ENCODE measurements around the gene ZNF646. TPM values are rescaled to one million over a fixed set of nuclear protein-coding genes. Genes with fewer than 3 reads are reported as not detected.

Gene ZNF646
- total RNA-seq, 4 donors from 2014 or later, result 12.0 to 26.7 (median 23.5) TPM

- WGBS, 2 donors (ENCODE audit: low coverage in 1 of 2), result 90% methylated on average over 12 of the region's 16 CpGs; no CpG with 5 or more reads in 1 of the 2 donors
- H3K36me3 ChIP-seq, result peaks cover 0 to 12% (median 8%) of the 10 kb centered on the region in 4 donors
- in situ Hi-C loops (cut with MboI; ENCODE audit: low pct_ligation_motif_present in 1 of 4, low pct_unique_long_range_greater_than_20kb in 1 of 4, low sequenced_read_pairs in 3 of 4), result no loop called here
Observed at GRCh38 chr16:31084584-31085302, 10.5 kb downstream of the ZNF646 start.

GRCh38 chr16:31085411-31085810 lies 11.2 kb downstream of the ZNF646 start:
- WGBS, 2 donors (ENCODE audit: low coverage in 1 of 2), result 81 to 82% methylated on average over 5 to 8 of the region's 8 CpGs
- Histone ChIP-seq H3K27ac (no peak overlapping the region), H3K4me3 (no peak overlapping the region), H3K9me3 (no peaks in the 10 kb centered on the region), H3K36me3 (peaks cover 0 to 6% (median 2%) of the 10 kb centered on the region in 4 donors), H3K4me1 (no peaks in the 10 kb centered on the region), H3K27me3 (no peaks in the 10 kb centered on the region)
- no peak for TF ChIP-seq POLR2AphosphoS5 (IDR thresholded peaks at IDR 0.05)
- no peak for TF ChIP-seq EP300 (IDR thresholded peaks at IDR 0.05; ENCODE audit: low read depth)
- no peak for TF ChIP-seq POLR2A (IDR thresholded peaks at IDR 0.05)
- no peak for TF ChIP-seq CTCF (IDR thresholded peaks at IDR 0.05)
- no peak for DNase-seq
- intact Hi-C loops (cut with DNase I; ENCODE audit: low total_unique reads), result no loop called here
- in situ Hi-C loops (cut with MboI; ENCODE audit: low pct_ligation_motif_present in 1 of 4, low pct_unique_long_range_greater_than_20kb in 1 of 4, low sequenced_read_pairs in 3 of 4), result no loop called here

More at GRCh38 chr16:31084584-31085302, 10.5 kb downstream of the ZNF646 start:
- no peaks in the 10 kb centered on the region for H3K9me3 ChIP-seq
- no peak overlapping the region for H3K27ac ChIP-seq
- H3K27me3 ChIP-seq, result no peaks in the 10 kb centered on the region
- no peak for DNase-seq
- no peaks in the 10 kb centered on the region for H3K4me1 ChIP-seq
- TF ChIP-seq POLR2AphosphoS5 (IDR thresholded peaks at IDR 0.05) (no peak), CTCF (IDR thresholded peaks at IDR 0.05) (no peak), POLR2A (IDR thresholded peaks at IDR 0.05) (no peak), EP300 (IDR thresholded peaks at IDR 0.05; ENCODE audit: low read depth) (no peak)
- intact Hi-C loops (cut with DNase I; ENCODE audit: low total_unique reads), result no loop called here
- H3K4me3 ChIP-seq, result no peak overlapping the region

GRCh38 chr16:31085873-31086628 lies 11.8 kb downstream of the ZNF646 start:
- no peak for DNase-seq
- intact Hi-C loops (cut with DNase I; ENCODE audit: low total_unique reads), result no loop called here
- no peaks in the 10 kb centered on the region for H3K27me3 ChIP-seq
- H3K4me1 ChIP-seq, result no peaks in the 10 kb centered on the region
- H3K27ac ChIP-seq, result no peak overlapping the region
- H3K4me3 ChIP-seq, result no peak overlapping the region
- in situ Hi-C loops (cut with MboI; ENCODE audit: low pct_ligation_motif_present in 1 of 4, low pct_unique_long_range_greater_than_20kb in 1 of 4, low sequenced_read_pairs in 3 of 4), result no loop called here
- no peaks in the 10 kb centered on the region for H3K9me3 ChIP-seq
- no peaks in the 10 kb centered on the region for H3K36me3 ChIP-seq
- 89% methylated on average over 18 of the region's 18 CpGs; no CpG with 5 or more reads in 1 of the 2 donors for WGBS, 2 donors (ENCODE audit: low coverage in 1 of 2)
- TF ChIP-seq CTCF (IDR thresholded peaks at IDR 0.05) (no peak), POLR2A (IDR thresholded peaks at IDR 0.05) (no peak), EP300 (IDR thresholded peaks at IDR 0.05; ENCODE audit: low read depth) (no peak), POLR2AphosphoS5 (IDR thresholded peaks at IDR 0.05) (no peak)

- TF ChIP-seq CTCF (IDR thresholded peaks at IDR 0.05) (no peak), EP300 (IDR thresholded peaks at IDR 0.05; ENCODE audit: low read depth) (no peak), POLR2A (IDR thresholded peaks at IDR 0.05) (no peak), POLR2AphosphoS5 (IDR thresholded peaks at IDR 0.05) (no peak)
- no peaks in the 10 kb centered on the region for H3K9me3 ChIP-seq
- H3K27me3 ChIP-seq, result no peaks in the 10 kb centered on the region
- DNase-seq, result no peak
- intact Hi-C loops (cut with DNase I; ENCODE audit: low total_unique reads) (no loop called here), in situ Hi-C loops (cut with MboI; ENCODE audit: low pct_ligation_motif_present in 1 of 4, low pct_unique_long_range_greater_than_20kb in 1 of 4, low sequenced_read_pairs in 3 of 4) (no loop called here)
- no peaks in the 10 kb centered on the region for H3K36me3 ChIP-seq
- 88% methylated on average over 6 of the region's 6 CpGs; no CpG with 5 or more reads in 1 of the 2 donors for WGBS, 2 donors (ENCODE audit: low coverage in 1 of 2)
- H3K4me1 ChIP-seq, result no peaks in the 10 kb centered on the region
- no peak overlapping the region for H3K27ac ChIP-seq
- H3K4me3 ChIP-seq, result no peak overlapping the region
Observed at GRCh38 chr16:31086629-31086906, 12.3 kb downstream of the ZNF646 start.

All from transverse colon (tissue), 4 donors.